ENCODE results near the gene ARSG. TPM values are rescaled to one million over a fixed set of nuclear protein-coding genes. Genes with fewer than 3 reads are reported as not detected.

The ARSG gene
- total RNA-seq, 1 experiment from 2014 or later: 7.9 TPM

DNA sequence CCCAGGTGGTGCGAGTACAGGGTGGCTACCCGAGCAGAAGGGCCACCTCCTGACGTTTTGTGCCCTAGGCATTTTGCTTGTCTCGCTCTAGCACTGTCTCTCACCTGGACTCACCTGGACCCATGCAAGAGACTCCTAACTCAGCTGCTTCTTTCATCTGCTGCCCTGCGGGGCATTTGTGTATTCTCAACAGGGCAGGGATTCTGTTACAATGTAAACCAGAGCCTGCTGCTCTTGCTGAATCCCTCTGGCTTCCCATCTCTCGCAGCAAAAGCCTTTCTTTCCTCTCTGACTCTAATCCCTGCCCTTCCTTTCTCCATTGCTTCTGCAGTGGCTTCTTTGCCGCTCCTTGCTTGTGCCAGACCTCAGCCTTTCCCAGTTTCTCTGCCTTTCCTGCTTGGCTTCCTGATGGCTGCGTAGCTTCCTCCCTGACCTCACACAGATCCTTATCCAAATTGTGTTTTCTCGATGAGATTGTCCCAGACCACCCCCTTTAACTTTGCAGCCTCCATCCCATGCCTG is 10.2 kb downstream of the ARSG start (continued):
- TF ChIP-seq, protein P1, sequence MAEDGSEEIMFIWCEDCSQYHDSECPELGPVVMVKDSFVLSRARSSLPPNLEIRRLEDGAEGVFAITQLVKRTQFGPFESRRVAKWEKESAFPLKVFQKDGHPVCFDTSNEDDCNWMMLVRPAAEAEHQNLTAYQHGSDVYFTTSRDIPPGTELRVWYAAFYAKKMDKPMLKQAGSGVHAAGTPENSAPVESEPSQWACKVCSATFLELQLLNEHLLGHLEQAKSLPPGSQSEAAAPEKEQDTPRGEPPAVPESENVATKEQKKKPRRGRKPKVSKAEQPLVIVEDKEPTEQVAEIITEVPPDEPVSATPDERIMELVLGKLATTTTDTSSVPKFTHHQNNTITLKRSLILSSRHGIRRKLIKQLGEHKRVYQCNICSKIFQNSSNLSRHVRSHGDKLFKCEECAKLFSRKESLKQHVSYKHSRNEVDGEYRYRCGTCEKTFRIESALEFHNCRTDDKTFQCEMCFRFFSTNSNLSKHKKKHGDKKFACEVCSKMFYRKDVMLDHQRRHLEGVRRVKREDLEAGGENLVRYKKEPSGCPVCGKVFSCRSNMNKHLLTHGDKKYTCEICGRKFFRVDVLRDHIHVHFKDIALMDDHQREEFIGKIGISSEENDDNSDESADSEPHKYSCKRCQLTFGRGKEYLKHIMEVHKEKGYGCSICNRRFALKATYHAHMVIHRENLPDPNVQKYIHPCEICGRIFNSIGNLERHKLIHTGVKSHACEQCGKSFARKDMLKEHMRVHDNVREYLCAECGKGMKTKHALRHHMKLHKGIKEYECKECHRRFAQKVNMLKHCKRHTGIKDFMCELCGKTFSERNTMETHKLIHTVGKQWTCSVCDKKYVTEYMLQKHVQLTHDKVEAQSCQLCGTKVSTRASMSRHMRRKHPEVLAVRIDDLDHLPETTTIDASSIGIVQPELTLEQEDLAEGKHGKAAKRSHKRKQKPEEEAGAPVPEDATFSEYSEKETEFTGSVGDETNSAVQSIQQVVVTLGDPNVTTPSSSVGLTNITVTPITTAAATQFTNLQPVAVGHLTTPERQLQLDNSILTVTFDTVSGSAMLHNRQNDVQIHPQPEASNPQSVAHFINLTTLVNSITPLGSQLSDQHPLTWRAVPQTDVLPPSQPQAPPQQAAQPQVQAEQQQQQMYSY (CRISPR knock-in tag; IDR thresholded peaks at IDR 0.05): no peak
- TF ChIP-seq EMX1 (CRISPR knock-in tag; IDR thresholded peaks at IDR 0.05) (no peak), FOXJ3 (CRISPR knock-in tag; IDR thresholded peaks at IDR 0.05; ENCODE audit: borderline replicate concordance) (no peak), FOXK1 (CRISPR knock-in tag; IDR thresholded peaks at IDR 0.05) (no peak), ATF2 (CRISPR knock-in tag; IDR thresholded peaks at IDR 0.05; ENCODE audit: borderline replicate concordance, low read depth) (no peak), ZNF219 (CRISPR knock-in tag; IDR thresholded peaks at IDR 0.05; ENCODE audit: borderline replicate concordance) (no peak), E2F4 (CRISPR knock-in tag; IDR thresholded peaks at IDR 0.05; ENCODE audit: borderline replicate concordance, low read depth) (no peak)
- TF ChIP-seq, protein P2, sequence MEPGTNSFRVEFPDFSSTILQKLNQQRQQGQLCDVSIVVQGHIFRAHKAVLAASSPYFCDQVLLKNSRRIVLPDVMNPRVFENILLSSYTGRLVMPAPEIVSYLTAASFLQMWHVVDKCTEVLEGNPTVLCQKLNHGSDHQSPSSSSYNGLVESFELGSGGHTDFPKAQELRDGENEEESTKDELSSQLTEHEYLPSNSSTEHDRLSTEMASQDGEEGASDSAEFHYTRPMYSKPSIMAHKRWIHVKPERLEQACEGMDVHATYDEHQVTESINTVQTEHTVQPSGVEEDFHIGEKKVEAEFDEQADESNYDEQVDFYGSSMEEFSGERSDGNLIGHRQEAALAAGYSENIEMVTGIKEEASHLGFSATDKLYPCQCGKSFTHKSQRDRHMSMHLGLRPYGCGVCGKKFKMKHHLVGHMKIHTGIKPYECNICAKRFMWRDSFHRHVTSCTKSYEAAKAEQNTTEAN (CRISPR knock-in tag; IDR thresholded peaks at IDR 0.05): no peak

GRCh38 chr17:68302066-68302564 is 10.8 kb downstream of the ARSG start:
- CTCF ChIA-PET: interaction anchor here (1.0 to 1.1 kb wide), 2 partner anchors 39 to 97 kb away, joined by 4 to 5 read pairs; no protein-coding TSS in a partner anchor
- Mint-ChIP-seq H3K4me3 (peak overlapping the region; percentile 1; the same call in 1 of the 2 replicates), H3K27ac (peak overlapping the region; percentile 54), H3K4me1 (peaks cover 19% of the 10 kb centered on the region), H3K36me3 (no peaks in the 10 kb centered on the region; the same call in 1 of the 2 replicates), H3K27me3 (ENCODE audit: low read depth) (no peaks in the 10 kb centered on the region), H3K9me3 (peaks cover 11% of the 10 kb centered on the region)
- no peak for DNase-seq (ENCODE audit: low spot score)
- ATAC-seq: peak; percentile 43
- TF ChIP-seq USF2 (CRISPR knock-in tag; IDR thresholded peaks at IDR 0.05): peak; percentile 28
- no peak for TF ChIP-seq CBFB (CRISPR knock-in tag; IDR thresholded peaks at IDR 0.05; ENCODE audit: low read depth)
- no peak for TF ChIP-seq ATF1 (CRISPR knock-in tag; IDR thresholded peaks at IDR 0.05)
- no peak for TF ChIP-seq MAX (CRISPR knock-in tag; IDR thresholded peaks at IDR 0.05)
- POLR2A ChIA-PET: interaction anchor here (1.1 kb wide), 1 partner anchor 11 kb away, joined by 3 read pairs; the partner anchor contains the start of genes ARSG and SLC16A6

- Mint-ChIP-seq H3K36me3 (peaks cover 3% of the 10 kb centered on the region), H3K27me3 (ENCODE audit: low read depth) (no peaks in the 10 kb centered on the region), H3K27ac (peak overlapping the region; percentile 1; the same call in 1 of the 2 replicates), H3K4me3 (no peak overlapping the region), H3K9me3 (peaks cover 11% of the 10 kb centered on the region), H3K4me1 (peaks cover 17% of the 10 kb centered on the region)
- DNase-seq (ENCODE audit: low spot score): no peak
- CTCF ChIA-PET: interaction anchor here (1.1 kb wide), 1 partner anchor 96 kb away, joined by 5 read pairs; no protein-coding TSS in a partner anchor
- POLR2A ChIA-PET: no interaction called here
- ATAC-seq: no peak
- TF ChIP-seq FOXP1 (CRISPR knock-in tag; IDR thresholded peaks at IDR 0.05; ENCODE audit: borderline replicate concordance) (no peak), IRF2 (CRISPR knock-in tag; IDR thresholded peaks at IDR 0.05; ENCODE audit: borderline replicate concordance, low read depth) (no peak), ZNF532 (CRISPR knock-in tag; IDR thresholded peaks at IDR 0.05; ENCODE audit: borderline replicate concordance) (no peak), ATF2 (CRISPR knock-in tag; IDR thresholded peaks at IDR 0.05; ENCODE audit: borderline replicate concordance, low read depth) (no peak), ZNF138 (CRISPR knock-in tag; conservative IDR thresholded peaks at IDR 0.05) (no peak)
Measured at GRCh38 chr17:68302666-68303065, 11.4 kb downstream of the ARSG start.
